ENCODE measurements around the gene BEX3.
A peak's percentile ranks its signal among the peaks of the same experiment; 100 is the strongest.
"Not testable (repeated sequence)": the region's sequence is repeated elsewhere in the genome, so short reads cannot be mapped to it uniquely, and the experiment has no call there.

The BEX3 gene

GRCh38 chrX:103376118-103376978, at the start of gene BEX3:
TSS of gene BEX3 (plus strand) at chrX:103376538. CDS start at chrX:103377522, 984 bp downstream.
- peak; percentile 72 for DNase-seq (ENCODE audit: low spot score)

- DNase-seq (ENCODE audit: low spot score) = peak; percentile 89
These were observed 46.3 kb upstream of the BEX3 start, which contains the start of gene TCEAL7 for GRCh38 chrX:103329991-103330390. TSS of gene TCEAL7 (plus strand) at chrX:103330239. CDS start at chrX:103331404, 1,165 bp downstream.

GRCh38 chrX:103330681-103331288, 45.6 kb upstream of the BEX3 start:
- DNase-seq (ENCODE audit: low spot score) = peak; percentile 48

- DNase-seq (ENCODE audit: low spot score) = no peak
These were observed 37.7 kb upstream of the BEX3 start for GRCh38 chrX:103338663-103339062.

- DNase-seq (ENCODE audit: low spot score) = peak; percentile 61
These were observed 33.2 kb upstream of the BEX3 start for GRCh38 chrX:103343105-103343504.

- DNase-seq (ENCODE audit: low spot score) = no peak
These were observed 31.7 kb upstream of the BEX3 start for GRCh38 chrX:103344606-103345005.

- no peak for DNase-seq (ENCODE audit: low spot score)
These were observed 28.5 kb upstream of the BEX3 start for GRCh38 chrX:103347682-103348397.

- peak; percentile 83 for DNase-seq (ENCODE audit: low spot score)
These were observed 20.1 kb upstream of the BEX3 start, which contains the start of gene TCEAL9 for GRCh38 chrX:103356130-103356798. TSS of gene TCEAL9 (plus strand) at chrX:103356506. CDS start at chrX:103357685, 1,179 bp downstream.

GRCh38 chrX:103356858-103357257, 19.5 kb upstream of the BEX3 start:
- DNase-seq (ENCODE audit: low spot score) = peak; percentile 43

GRCh38 chrX:103357871-103358270, 18.5 kb upstream of the BEX3 start:
- DNase-seq (ENCODE audit: low spot score) = no peak

GRCh38 chrX:103359605-103360004, 16.7 kb upstream of the BEX3 start:
- DNase-seq (ENCODE audit: low spot score) = not testable (repeated sequence)

GRCh38 chrX:103360092-103360491, 16.2 kb upstream of the BEX3 start:
- no peak for DNase-seq (ENCODE audit: low spot score)

GRCh38 chrX:103360916-103361315, 15.4 kb upstream of the BEX3 start:
- DNase-seq (ENCODE audit: low spot score) = peak; percentile 13

- DNase-seq (ENCODE audit: low spot score) = no peak
These were observed 14.5 kb upstream of the BEX3 start for GRCh38 chrX:103361798-103362197.

GRCh38 chrX:103362474-103362873, 13.9 kb upstream of the BEX3 start:
- no peak for DNase-seq (ENCODE audit: low spot score)

GRCh38 chrX:103363046-103363445, 13.3 kb upstream of the BEX3 start:
- no peak for DNase-seq (ENCODE audit: low spot score)

GRCh38 chrX:103367502-103367901, 8.8 kb upstream of the BEX3 start:
- DNase-seq (ENCODE audit: low spot score) = no peak

GRCh38 chrX:103369479-103369878, 6.9 kb upstream of the BEX3 start:
- DNase-seq (ENCODE audit: low spot score) = no peak

- no peak for DNase-seq (ENCODE audit: low spot score)
These were observed 3.5 kb upstream of the BEX3 start for GRCh38 chrX:103372886-103373285.

- DNase-seq (ENCODE audit: low spot score) = no peak
These were observed 2.8 kb upstream of the BEX3 start for GRCh38 chrX:103373581-103373980.

GRCh38 chrX:103376979-103377324, 614 bp downstream of the BEX3 start:
- peak; percentile 42 for DNase-seq (ENCODE audit: low spot score)

- peak; percentile 8 for DNase-seq (ENCODE audit: low spot score)
These were observed 2.7 kb downstream of the BEX3 start for GRCh38 chrX:103378990-103379389.
